Parathyroid adenoma (tissue), 2 donors: ENCODE measurements around the gene TTR.

ENCODE experiments used
- H2AFZ ChIP-seq: fragments of 300-600 bp; sonication (generic); one replicate; pipeline ENCODE4 v1.7.0; 2017; ENCODE audit warnings: antibody characterized with exemption, mild to moderate bottlenecking
- H3K27ac ChIP-seq: fragments of 300-600 bp; sonication (generic); one replicate; pipeline ENCODE4 v1.7.0; 2017
- H3K27me3 ChIP-seq: fragments of 300-600 bp; sonication (generic); one replicate; pipeline ENCODE4 v1.7.0; 2017; ENCODE audit warnings: low read length; ENCODE audit not compliant: control insufficient read depth, insufficient read depth
- H3K36me3 ChIP-seq: fragments of 300-600 bp; sonication (generic); one replicate; pipeline ENCODE4 v1.7.0; 2017; ENCODE audit warnings: low read length; ENCODE audit not compliant: control insufficient read depth, insufficient read depth
- H3K4me1 ChIP-seq: fragments of 300-600 bp; sonication (generic); one replicate; pipeline ENCODE4 v1.7.0; 2017; ENCODE audit warnings: control low read depth
- H3K4me2 ChIP-seq: fragments of 300-600 bp; sonication (generic); one replicate; pipeline ENCODE4 v1.7.0; 2017; ENCODE audit warnings: low read length
- H3K4me3 ChIP-seq: fragments of 300-600 bp; sonication (generic); one replicate; pipeline ENCODE4 v1.7.0; 2017; ENCODE audit warnings: low read depth, low read length
- H3K79me2 ChIP-seq: fragments of 300-600 bp; sonication (generic); one replicate; pipeline ENCODE4 v1.7.0; 2017; ENCODE audit warnings: control low read depth
- H3K9ac ChIP-seq: fragments of 300-600 bp; sonication (generic); one replicate; pipeline ENCODE4 v1.7.0; 2017; ENCODE audit warnings: mild to moderate bottlenecking
- H3K9me3 ChIP-seq: fragments of 300-600 bp; sonication (generic); one replicate; pipeline ENCODE4 v1.7.0; 2017; ENCODE audit warnings: low read length; ENCODE audit not compliant: control insufficient read depth
- TF ChIP-seq, protein P1 (sequence below): fragments of 300-600 bp; sonication (generic); IDR thresholded peaks from one replicate; pipeline ENCODE4 v1.7.0; 2017; ENCODE audit warnings: antibody characterized with exemption, mild to moderate bottlenecking
- donor health status: primary hyperparathyroidism.

The TTR gene

DNA sequence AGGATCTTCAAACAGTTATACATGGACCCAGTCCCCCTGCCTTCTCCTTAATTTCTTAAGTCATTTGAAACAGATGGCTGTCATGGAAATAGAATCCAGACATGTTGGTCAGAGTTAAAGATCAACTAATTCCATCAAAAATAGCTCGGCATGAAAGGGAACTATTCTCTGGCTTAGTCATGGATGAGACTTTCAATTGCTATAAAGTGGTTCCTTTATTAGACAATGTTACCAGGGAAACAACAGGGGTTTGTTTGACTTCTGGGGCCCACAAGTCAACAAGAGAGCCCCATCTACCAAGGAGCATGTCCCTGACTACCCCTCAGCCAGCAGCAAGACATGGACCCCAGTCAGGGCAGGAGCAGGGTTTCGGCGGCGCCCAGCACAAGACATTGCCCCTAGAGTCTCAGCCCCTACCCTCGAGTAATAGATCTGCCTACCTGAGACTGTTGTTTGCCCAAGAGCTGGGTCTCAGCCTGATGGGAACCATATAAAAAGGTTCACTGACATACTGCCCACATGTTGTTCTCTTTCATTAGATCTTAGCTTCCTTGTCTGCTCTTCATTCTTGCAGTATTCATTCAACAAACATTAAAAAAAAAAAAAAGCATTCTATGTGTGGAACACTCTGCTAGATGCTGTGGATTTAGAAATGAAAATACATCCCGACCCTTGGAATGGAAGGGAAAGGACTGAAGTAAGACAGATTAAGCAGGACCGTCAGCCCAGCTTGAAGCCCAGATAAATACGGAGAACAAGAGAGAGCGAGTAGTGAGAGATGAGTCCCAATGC lies 4.6 kb downstream of the TTR start:
- no peaks in the 10 kb centered on the region for H3K27me3 ChIP-seq
- H3K36me3 ChIP-seq = no peaks in the 10 kb centered on the region
- H3K4me3 ChIP-seq = no peak overlapping the region
- H3K9me3 ChIP-seq = no peaks in the 10 kb centered on the region
- TF ChIP-seq, protein P1, sequence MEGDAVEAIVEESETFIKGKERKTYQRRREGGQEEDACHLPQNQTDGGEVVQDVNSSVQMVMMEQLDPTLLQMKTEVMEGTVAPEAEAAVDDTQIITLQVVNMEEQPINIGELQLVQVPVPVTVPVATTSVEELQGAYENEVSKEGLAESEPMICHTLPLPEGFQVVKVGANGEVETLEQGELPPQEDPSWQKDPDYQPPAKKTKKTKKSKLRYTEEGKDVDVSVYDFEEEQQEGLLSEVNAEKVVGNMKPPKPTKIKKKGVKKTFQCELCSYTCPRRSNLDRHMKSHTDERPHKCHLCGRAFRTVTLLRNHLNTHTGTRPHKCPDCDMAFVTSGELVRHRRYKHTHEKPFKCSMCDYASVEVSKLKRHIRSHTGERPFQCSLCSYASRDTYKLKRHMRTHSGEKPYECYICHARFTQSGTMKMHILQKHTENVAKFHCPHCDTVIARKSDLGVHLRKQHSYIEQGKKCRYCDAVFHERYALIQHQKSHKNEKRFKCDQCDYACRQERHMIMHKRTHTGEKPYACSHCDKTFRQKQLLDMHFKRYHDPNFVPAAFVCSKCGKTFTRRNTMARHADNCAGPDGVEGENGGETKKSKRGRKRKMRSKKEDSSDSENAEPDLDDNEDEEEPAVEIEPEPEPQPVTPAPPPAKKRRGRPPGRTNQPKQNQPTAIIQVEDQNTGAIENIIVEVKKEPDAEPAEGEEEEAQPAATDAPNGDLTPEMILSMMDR = no peak
- H3K4me1 ChIP-seq = peaks cover 5% of the 10 kb centered on the region
- no peak overlapping the region for H2AFZ ChIP-seq
- no peak overlapping the region for H3K4me2 ChIP-seq
- H3K27ac ChIP-seq = no peak overlapping the region
- H3K9ac ChIP-seq = no peak overlapping the region
- H3K79me2 ChIP-seq = no peaks in the 10 kb centered on the region

- Histone ChIP-seq H3K9me3 (no peaks in the 10 kb centered on the region), H2AFZ (no peak overlapping the region), H3K4me1 (no peaks in the 10 kb centered on the region), H3K4me2 (no peak overlapping the region), H3K79me2 (no peaks in the 10 kb centered on the region), H3K9ac (no peak overlapping the region), H3K27me3 (no peaks in the 10 kb centered on the region), H3K4me3 (no peak overlapping the region), H3K27ac (no peak overlapping the region), H3K36me3 (no peaks in the 10 kb centered on the region)
- TF ChIP-seq, protein P1 = no peak
Measured at GRCh38 chr18:31598021-31598805, 6.5 kb downstream of the TTR start.

DNA sequence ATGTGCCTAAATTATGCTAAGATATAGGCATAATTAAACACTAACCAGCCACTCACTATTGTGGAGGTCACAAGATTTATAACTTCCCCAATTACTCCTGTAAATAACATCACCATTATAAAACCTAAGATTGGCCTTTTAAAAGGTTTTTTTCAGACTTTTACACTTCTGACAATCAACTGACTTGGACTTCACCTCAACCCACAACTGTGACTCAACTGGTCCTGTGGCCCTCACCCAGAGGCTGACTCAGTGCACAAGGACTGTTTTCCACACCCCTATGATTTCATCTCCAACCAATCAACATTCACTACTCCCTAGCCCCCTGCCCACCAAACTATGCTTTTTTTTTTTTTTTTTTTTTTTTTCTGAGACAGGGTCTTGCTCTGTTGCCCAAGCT lies 11.6 kb downstream of the TTR start:
- no peak overlapping the region for H3K9ac ChIP-seq
- H3K9me3 ChIP-seq = no peaks in the 10 kb centered on the region
- no peak overlapping the region for H3K4me2 ChIP-seq
- H3K4me1 ChIP-seq = no peaks in the 10 kb centered on the region
- H3K27ac ChIP-seq = no peak overlapping the region
- H3K79me2 ChIP-seq = no peaks in the 10 kb centered on the region
- TF ChIP-seq, protein P1 = no peak
- no peaks in the 10 kb centered on the region for H3K27me3 ChIP-seq
- no peaks in the 10 kb centered on the region for H3K36me3 ChIP-seq
- H2AFZ ChIP-seq = no peak overlapping the region
- H3K4me3 ChIP-seq = no peak overlapping the region

DNA sequence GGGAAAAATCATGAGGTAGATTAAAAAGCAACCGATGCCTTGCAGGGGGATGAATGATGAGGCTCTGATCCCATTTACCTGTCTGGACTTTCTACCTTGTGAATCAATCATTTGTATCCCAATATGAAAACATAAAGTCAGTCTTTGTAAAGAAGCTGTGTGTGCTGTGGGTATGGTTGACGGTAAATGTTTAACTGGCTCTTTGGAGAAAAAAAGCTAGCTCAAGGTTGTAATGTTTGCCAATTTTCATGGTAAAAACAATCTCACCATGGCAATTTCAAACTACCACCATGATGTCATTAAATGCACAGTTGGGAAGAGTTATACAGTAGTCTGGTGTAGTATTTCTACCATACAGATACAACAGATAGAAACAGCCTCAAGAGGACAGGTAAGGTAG lies 14.6 kb downstream of the TTR start:
- no peaks in the 10 kb centered on the region for H3K27me3 ChIP-seq
- H3K79me2 ChIP-seq = no peaks in the 10 kb centered on the region
- H3K4me2 ChIP-seq = no peak overlapping the region
- peaks cover 20% of the 10 kb centered on the region for H3K4me1 ChIP-seq
- H3K9me3 ChIP-seq = no peaks in the 10 kb centered on the region
- H3K36me3 ChIP-seq = no peaks in the 10 kb centered on the region
- H3K9ac ChIP-seq = no peak overlapping the region
- H3K27ac ChIP-seq = no peak overlapping the region
- H2AFZ ChIP-seq = no peak overlapping the region
- no peak overlapping the region for H3K4me3 ChIP-seq
- TF ChIP-seq, protein P1 = no peak
